HS-27A (cell line): ENCODE measurements around the gene EMC8.
"Not testable (repeated sequence)": the region's sequence is repeated elsewhere in the genome, so short reads cannot be mapped to it uniquely, and the experiment has no call there.

ENCODE experiments used
- DNase-seq: peaks from one replicate; pipeline ENCODE4 v3.0.0-alpha.2; 2012; ENCODE audit warnings: low read depth, missing footprints

EMC8 gene

DNA sequence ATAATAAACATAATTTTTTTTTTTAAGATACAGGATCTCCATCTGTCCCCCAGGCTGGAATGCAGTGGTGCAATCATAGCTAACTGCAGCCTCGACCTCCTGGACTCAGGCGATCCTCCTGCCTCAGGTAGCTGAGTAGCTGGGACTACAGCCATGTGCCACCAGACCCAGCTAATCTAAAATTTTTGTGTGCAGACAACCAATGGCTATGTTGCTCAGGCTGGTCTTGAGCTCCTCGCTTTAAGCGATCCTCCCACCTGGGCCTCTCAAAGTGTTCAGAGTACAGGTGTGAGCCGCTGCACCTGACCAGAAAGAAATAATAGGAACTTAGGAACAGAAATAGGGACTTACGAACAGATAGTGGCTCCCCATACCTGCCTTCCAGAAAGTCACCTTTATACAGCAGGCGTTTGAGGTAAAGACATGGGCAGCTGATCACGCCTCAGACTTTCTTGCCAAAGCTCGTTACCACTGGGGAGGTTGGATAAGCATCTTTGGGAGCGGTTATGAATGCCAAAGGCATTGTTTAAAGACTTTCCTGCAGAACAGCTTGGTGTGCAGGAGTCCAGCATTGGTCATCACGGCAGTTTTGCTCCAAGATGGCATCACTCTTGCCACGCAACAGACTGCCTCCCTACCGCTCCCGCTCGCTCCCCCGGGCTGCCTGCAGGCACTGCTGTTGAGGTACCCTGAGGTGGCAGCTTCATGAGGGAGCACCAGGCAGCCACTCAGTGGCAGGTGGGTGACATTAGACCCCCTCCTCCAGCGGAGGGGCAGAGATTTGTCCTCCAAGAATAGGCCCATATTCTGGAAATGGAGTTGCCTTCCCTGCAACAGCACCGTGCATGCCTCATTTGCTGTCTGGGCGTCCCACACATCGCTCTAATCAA, 13.7 kb upstream of the EMC8 start:
- DNase-seq: no peak

DNA sequence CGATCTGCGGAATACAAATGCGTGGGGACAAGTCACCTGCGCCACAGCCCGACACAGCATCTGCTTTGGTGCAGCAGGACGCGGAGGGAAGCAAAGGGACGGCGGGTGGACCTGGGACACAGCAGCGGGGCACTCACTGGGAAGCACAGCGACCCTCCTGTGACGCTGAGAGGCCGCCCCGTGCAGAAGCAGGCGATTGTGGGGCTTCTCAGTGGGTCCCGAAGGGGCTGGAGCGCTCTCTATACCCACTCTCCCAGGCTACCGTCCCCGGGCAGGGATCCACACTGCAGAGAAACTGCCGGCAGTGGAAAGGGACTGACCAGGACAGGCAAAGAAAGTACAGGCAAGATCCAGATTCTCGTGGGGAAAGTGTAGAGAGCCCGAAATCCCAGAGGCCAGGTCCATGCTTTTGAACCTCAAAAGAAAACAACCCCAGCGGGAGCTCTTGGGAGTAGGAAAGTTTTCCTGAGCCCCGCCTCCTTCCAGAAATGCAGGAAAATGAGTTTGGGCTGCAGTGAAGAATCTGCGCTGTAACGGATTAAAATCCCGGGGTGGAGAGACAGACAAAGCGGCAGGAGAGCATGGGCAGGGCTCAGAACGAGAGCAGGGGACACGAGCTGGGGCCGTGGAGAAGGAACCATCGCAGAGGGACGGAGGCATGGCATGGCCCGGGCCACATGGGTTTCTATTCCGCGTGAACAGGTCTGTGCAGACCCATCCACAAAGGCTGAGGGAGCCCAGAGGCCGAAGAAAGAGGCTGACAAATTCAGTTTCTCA, 12.9 kb upstream of the EMC8 start:
- no peak for DNase-seq

DNA sequence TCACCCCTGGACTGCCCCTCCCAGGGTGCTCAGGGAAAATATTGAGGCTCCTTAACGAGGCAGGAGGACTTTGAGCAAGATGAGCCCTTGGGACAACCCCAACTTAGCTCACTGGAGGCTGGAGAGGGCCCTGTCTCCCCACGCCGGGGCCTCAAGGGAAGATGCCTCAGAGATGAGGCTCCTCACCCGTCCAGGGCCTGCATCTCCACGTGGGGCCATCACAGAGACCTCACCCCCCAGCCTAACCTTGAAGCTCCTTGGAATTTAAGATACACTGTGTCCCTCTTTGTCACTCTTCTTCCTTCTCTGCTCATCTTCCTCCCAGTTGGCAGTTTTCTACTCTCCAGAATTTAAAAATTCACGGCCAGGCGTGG, 11.4 kb upstream of the EMC8 start:
- no peak for DNase-seq

DNA sequence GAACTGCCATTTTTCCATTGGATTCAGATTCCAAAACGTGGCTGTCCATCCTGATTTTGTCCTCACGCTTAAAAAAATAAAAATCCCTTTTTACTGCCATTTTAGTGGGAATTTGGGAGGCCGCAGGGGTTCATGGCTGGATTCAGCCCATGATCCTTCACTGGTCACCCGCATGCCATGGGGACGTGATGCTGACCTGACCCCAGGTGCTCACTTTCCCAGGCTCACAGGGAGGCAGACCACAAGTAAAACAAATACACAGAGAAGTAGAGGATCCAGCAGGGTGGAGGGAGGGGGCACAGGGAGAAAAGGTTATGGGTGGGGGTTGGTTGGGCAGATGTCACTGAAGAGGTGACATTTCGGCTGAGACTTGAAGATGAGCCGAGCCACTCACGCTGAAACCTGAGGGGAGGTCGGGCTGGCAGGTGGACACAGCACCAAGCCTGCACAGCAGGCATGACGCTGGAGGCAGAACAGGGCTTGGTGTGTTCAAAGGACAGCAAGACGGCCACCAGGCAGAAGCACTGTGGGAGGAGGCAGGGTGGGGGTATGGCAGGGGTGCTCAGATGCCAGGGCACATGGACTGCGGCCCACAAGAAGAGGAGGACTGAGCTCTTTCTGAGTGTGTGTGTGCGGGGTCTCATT, 10.9 kb upstream of the EMC8 start:
- DNase-seq: no peak

DNA sequence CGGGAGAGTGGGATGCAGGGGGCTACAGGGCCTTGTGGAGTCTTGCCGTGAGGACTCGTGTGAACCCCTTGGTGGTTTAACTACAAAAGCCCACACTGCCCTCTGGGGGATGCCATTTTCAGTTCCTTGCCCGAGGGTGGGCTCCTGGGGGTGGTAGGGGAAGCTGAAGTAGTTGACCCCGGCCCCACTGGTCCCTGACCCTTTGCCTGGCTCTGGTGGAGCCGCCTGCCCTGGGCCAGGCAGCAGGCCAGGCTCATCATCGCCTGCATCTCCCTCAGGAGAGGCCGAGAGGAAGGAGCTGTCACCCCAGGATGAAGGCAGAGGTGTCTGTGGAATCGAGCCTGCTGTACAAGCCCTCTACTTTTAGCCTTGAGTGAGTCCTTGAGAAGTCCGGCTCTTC, 10.3 kb upstream of the EMC8 start:
- DNase-seq: no peak

DNA sequence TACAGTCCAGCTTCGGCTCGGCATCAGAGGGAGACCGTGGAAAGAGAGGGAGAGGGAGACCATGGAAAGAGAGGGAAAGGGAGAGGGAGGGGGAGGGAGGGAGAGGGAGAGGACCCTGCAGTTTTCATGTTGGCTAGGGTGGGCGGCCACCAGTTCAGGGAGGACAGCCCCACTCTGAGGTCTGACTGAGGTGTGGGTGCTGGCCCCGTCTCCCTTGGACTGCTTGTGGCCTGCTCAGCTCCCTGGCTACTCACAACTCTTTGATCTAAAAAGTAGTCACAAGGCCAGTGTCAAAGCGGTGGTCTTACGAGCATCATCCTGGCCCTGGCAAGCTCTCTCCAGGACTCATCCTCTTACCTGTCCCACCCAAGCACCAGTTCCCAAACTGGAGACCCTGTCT, 9.6 kb upstream of the EMC8 start:
- DNase-seq: no peak

DNA sequence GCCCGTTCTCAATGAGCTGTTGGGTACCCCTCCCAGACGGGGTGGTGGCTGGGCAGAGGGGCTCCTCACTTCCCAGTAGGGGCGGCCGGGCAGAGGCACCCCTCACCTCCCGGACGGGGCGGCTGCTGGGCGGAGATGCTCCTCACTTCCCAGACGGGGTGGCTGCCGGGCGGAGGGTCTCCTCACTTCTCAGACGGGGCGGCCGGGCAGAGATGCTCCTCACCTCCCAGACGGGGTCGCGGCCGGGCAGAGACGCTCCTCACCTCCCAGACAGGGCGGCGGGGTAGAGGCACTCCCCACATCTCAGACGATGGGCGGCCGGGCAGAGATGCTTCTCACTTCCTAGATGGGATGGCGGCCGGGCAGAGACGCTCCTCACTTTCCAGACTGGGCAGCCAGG, 8.8 kb upstream of the EMC8 start:
- DNase-seq: not testable (repeated sequence)

DNA sequence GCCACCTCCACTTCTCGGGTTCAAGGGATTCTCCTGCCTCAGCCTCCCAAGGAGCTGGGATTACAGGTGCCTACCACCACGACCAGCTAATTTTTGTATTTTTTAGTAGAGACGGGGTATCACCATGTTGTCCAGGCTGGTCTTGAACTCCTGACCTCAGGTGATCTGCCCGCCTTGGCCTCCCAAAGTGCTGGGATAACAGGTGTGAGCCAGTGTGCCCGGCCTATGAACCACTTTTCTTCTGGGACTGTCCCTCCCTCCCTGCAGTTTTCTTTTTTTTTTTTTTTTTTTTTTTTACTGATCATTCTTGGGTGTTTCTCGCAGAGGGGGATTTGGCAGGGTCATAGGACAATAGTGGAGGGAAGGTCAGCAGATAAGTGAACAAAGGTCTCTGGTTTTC, 8.0 kb upstream of the EMC8 start:
- not testable (repeated sequence) for DNase-seq

DNA sequence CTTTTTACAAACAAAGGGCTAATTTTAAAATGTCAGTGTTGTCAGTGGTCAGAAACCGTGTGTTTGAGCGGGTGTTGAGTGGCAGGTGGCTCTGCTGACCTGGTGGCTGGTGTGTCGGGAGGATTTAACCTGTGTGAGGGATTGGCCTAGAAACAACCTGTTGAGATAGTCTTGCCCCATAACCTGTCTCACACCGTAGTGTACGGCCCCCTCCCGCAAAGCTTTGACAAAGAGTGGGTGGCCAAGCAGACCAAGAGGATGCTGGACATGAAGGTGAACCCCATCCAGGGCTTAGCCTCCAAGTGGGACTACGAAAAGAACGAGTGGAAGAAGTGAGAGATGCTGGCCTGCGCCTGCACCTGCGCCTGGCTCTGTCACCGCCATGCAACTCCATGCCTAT, 7.2 kb upstream of the EMC8 start:
- DNase-seq: no peak

DNA sequence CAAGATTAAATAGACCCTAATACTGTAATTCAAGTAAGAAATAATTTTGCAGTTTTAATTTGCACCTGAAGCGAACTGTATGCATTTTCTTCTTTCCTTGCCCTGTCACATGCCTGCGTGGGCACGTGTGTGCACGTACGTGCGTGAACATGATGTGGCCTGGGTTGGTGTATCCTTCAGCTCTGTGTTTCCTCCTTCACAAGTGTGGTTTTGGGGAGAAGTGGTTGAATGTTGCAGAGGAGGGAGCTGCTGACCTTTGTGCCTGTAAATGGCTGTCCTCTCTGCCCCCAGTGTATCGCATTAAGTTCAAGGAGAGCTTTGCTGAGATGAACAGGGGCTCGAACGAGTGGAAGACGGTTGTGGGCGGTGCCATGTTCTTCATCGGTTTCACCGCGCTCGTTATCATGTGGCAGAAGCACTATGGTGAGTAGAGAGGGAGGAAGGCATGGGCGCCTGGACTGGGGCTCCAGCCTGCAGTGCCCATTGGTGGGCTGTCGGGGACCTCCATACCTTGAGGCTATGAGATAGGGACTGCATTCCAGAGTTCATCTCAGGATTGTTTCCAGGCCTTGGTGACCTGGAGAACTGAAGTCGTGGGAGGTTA, 6.2 kb upstream of the EMC8 start:
- no peak for DNase-seq

DNA sequence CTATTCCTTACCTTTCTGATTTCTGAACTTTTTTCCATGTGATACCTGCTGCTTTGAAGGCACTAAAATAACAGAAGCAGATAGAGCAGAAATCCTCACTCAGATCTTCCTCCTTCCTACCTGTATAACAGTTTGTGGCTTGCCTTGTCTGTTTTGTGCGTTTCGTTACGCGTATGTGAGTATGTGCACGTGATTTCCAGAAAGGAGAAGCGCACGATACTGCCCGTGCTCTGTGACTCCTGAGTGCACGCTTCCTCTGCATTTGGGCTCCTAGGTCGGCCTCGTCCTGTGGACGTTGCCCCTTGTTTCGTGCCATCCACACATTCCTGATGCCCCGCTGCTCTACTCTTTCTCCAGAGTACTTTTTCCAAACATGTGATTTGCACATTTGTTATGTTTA, 4.2 kb upstream of the EMC8 start:
- DNase-seq: no peak

DNA sequence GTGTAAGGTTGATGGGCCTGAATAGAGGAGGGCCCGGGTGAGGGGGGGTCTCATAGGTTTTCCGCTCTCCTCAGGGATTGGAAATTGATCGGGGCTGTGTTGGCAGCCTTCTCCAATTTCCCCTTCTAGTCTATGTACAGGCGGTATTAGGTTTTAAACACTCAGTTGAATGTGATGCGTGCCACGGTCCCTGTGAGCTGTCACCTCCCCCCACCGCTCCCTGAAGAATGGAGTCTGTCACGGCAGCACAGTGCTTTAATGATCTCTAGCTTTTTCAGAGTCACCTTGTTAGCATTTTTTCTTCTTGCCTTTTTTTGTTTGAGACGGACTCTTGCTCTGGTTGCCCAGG, 951 bp upstream of the EMC8 start:
- DNase-seq: no peak

DNA sequence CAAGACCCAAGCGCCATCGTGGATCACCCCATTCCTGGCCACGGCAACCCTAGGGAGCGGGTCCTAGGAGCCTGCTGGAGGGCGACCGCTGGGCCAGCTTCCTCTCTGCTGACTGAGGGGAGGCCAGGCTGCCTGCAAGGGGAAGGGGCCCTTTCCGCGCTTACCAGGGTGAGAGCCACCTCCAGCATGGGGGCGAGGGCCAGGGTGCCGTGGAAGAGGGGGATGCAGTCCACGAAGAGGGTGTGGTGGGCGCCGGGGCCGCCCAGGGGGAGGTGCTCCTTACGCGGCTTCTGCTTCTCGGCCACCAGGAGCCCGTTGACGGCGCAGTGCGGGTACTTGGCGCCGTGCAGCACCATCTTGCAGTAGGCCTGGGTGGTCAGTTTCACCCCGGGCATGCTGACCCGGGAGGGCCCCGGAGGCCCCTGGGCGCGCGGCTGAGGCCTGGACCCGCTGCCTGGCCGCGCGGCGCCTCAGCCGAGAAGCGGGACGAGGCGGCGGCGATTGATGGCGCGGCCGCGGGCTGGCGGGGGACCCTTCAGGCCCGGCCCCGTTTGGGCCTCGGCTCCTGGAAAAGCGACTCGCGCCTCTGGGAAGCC, 345 bp downstream of the EMC8 start:
- DNase-seq: peak; percentile 1

DNA sequence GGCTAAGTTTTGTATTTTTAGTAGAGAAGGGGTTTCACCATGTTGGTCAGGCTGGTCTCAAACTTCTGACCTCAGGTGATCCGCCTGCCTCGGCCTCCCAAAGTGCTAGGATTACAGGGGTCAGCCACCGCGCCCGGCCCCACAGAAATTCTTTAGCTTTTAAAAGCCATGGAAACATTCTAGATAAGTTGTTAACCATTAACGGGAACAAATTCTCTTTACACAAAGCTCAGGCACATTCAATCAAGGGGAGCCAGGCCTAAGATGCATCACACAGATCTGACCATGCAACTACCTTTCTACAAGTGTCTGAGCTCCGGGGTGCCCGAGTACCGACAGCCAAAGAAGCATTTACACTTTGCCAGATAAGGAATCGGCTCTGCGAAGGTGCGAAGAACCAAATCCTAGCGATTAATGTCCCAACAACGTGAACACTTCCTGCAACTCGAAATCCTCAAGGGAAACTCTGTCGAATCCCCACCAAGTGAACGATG, 1.0 kb downstream of the EMC8 start:
- DNase-seq: no peak

DNA sequence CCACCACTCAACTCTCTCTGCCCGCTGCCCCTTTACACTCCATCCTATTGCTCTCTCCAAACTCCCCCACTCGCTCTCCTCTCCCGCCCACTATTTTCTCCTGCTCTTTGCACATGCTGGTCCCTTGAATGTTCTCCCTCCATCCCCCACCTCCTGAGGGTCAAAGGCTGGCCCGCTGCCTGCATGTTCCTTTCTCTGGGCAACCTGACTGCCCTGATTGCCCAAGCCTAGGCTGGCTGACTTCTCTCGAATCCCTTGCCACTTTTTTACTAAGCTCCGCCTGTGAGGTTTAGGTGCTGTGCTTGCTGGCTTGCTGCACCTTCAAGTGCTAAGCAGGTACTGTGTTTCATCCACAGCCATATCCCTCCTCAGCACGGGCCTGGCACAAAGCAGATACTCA, 2.7 kb downstream of the EMC8 start:
- no peak for DNase-seq

DNA sequence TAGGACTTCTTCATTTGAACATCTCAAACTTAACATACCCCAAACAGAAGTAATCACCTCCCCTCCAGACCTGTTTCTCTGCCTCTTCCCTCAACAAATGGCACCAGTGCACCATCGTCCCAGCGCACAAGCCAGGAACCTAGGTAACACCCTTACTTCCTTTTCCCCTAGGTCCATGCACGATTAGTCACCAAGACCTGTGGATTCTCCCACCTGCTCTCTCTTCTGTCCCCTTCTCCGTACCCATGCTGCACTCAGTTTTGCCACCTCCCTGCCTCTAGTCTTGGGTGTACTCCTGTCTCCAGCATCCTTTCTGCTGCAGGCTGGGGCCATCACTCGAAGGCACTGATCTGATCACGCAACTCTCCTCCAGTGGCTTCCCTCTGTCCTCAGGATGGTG, 3.2 kb downstream of the EMC8 start:
- no peak for DNase-seq

DNA sequence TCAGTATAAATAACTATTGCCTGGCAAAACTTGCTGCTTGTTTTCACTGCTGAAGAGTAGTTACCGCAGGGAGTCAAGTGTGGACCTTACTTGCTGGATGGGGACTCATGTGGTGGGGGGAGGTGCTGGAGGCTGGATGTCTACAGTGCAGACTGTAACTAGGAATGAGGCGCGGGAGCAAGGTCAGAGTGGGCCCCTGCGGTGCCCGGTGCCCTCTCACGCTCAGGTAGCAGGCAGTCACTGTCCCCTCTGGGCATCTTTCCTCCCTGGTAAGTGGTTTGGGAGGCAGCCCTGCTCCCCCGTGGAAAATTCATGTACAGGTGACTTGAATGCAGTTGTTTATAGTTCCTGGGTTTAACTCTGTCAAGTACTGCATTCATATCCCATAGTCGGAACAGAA, 4.6 kb downstream of the EMC8 start:
- DNase-seq: no peak

DNA sequence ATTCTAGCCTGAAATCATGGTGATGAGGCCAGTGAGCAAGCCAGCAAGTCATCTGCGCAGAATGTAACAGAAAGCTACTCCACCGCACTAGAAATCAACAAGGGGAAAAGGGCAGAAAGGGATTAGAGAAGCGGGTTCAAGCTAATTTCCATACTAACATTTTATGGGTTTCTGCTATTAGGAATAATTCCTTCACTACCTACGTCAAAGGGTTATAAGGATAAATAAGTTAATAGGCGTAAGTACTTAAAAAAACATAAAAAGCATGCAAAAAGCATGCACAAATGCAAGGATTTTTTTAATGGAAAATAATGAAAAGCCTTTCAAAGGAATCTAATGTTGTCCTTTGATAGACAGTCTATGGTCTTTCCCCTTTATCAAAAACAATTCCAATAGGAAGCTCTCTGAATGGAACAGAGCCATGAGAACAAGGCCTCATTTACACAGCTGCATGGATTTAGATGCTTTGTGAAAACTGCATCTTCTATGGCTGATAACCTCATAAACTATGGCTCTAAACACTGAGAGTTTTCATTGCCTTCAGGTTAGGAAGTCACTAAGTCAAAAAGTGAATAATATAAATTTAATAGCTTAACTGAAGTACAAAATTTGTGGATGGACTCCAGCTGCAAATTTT, 5.6 kb downstream of the EMC8 start:
- no peak for DNase-seq

DNA sequence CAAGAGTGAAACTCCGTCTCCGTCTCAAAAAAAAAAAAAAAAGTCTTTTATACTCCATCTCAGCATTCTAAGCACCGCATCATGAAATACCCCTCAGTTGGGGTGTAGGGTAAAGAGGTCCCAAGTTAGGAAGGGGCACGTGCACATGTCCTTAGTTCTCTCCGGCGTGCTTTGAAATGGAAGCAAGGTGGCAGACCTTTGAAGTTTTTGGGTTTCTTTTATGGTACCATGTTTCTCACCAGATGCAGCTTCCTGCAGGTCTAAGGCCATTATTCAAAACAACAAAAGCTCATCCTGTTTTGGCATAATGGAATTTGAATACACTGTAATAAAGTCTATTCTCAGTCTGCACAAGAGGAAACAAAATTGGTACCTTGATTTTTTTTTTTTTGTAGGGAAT, 9.6 kb downstream of the EMC8 start:
- DNase-seq: no peak

DNA sequence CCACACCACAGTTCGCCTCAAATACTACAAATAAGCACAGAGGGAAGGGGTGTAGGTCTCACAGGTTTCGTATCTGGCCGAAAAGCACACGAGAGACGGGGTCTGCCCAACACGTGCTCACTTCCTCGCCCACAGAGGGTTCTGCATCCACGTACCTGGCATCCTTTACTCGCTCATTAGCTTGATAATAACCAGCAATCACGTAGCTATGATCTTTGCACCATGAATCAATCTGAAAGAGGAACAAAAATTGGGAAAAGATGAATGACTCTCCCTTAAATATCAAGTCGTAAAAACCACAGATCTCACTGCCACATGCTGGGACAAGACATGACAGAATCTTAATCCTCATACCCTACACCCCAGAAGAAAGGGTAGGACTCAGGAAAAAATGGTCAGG, 10.5 kb downstream of the EMC8 start:
- no peak for DNase-seq

DNA sequence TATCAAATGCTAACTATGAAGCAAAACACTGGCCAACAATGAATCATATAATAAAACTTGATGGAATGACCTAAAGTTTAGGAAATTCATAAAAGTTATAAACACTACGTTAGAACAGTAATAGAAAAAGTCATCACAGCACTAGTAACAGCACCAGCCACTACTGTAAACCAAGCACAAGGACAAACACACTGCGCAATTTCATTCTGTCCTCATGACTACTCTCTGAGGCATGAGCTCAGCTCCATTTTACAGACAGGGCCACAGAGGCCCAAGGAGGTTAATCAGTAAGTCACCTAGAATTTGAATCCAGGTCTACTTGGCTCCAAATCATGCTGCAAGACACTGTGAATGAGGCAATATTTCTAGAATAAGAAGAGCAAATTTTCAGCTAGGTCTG, 13.4 kb downstream of the EMC8 start:
- no peak for DNase-seq

DNA sequence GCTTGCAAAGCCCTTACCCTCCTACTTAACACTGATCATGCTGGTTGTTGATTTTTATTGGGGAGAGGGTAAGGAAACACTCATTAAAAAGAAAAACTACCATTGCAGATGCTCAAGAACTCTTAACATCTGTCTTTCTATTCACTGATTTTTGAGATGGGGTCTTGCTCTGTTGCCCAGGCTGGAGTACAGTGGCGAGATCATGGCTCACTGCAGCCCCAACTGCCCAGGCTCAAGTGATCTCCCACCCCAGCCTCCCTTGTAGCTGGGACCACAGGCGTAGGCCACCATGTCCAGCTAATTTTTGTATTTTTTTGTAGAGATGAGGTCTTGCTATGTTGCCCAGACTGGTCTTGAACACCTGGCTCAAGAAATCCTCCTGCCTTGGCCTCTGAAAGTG, 14.5 kb downstream of the EMC8 start:
- DNase-seq: no peak
